ENCODE results near the gene DNAJA1.

The DNAJA1 gene

DNA sequence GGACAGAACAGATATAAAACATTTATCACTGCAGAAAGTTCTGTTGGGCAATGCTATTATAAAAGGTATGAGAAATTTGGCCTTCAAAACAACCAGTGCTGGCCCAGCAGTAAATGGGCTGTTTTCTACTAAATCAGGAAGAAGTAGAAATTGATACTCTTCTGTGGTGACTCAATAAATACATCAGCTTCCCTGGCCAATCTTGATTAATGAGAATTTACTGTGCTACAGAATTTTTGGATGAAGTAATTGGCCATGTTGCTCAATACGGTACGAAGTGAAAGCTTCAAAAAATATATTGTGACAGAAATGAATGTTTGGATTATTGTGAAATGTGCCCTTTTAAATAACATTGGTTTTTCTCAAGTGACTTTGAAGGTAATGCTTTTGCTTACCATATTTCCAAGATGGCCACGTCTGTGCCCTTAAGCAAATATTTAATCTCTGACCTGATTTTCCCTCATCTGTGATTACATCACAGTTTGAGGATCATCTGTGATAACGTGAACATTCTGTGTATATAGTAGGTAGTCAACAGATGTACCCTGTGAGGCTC, 4.2 kb downstream of the DNAJA1 start:
- DNase-seq, result no peak

DNA sequence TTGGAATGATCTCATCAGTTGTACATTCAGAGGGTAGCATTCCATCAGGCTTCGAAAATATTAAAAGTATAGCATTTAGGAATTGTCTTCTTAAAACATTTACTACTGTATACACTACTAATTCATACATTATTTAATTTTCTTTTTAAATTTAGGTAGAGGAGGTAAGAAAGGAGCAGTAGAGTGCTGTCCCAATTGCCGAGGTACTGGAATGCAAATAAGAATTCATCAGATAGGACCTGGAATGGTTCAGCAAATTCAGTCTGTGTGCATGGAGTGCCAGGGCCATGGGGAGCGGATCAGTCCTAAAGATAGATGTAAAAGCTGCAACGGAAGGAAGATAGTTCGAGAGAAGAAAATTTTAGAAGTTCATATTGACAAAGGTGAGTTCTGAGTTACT, 5.2 kb downstream of the DNAJA1 start:
- no peak for DNase-seq

DNA sequence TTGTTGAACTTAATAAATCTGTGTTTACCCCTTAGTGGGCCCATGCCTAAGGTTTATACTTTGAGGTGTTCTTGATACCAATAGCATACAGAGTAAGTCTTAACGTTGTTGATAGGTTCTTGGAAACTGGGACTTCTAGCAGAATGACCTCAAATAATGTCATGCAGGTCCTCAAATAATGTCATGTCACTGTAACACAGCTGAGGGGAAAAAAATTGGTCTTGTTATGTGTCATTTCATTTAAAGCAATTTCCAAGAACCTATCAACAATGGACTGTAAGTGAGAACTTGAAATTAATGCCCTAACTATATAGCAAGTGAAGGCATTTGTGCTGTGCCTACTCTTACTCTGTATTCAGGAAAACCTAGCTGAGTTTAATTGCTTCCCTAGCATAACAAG, 7.2 kb downstream of the DNAJA1 start:
- DNase-seq, result no peak

GRCh38 chr9:33032865-33033264, 7.8 kb downstream of the DNAJA1 start:
- DNase-seq, result no peak

- DNase-seq, result no peak
Measured at GRCh38 chr9:33040792-33041431, 15.8 kb downstream of the DNAJA1 start.

- no peak for DNase-seq
Measured at GRCh38 chr9:33041432-33042188, 16.5 kb downstream of the DNAJA1 start.

- no peak for DNase-seq
Measured at GRCh38 chr9:33042473-33042872, 17.4 kb downstream of the DNAJA1 start.

DNA sequence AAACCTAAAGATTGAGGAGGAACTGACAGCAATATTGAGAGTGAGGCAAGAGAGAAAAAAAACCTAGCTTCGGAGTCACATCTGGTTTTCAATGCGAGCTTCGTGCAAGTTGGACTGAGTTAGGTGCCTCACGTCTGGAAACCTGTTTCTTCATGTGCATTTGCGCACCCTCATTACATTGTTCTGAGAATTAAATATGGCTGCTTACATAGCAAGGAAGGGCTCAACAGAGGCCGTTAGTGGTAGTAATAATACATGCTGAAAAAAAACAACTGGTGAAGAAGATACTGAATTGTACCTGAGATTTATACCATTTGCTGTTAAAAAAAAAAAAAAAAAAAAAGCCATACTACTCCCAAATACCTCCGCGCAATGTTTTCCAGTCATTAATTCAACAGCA, 18.6 kb downstream of the DNAJA1 start:
- DNase-seq, result no peak

GRCh38 chr9:33044162-33044673, 19.1 kb downstream of the DNAJA1 start:
- DNase-seq, result peak; percentile 81

- DNase-seq, result no peak
Measured at GRCh38 chr9:33044677-33045282, 19.7 kb downstream of the DNAJA1 start.

DNA sequence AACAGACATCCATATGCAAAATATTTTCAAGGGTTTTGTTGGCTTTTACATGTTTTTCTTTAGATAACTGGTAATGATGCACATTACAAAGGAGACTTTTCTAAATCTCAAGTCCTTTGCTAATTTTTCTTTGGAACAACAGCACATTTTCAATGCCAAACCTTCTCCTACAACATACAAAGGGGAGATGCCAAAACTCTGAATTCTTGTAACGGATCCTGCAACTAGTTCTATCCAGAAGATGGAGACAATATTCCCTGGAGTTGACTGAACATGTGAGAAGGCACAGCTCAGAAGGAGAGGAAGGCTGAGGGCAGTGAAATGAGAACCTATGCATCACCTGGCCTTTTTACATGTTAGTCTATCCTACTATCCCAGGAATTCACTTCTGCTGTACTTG, 21.0 kb downstream of the DNAJA1 start:
- DNase-seq, result no peak

DNA sequence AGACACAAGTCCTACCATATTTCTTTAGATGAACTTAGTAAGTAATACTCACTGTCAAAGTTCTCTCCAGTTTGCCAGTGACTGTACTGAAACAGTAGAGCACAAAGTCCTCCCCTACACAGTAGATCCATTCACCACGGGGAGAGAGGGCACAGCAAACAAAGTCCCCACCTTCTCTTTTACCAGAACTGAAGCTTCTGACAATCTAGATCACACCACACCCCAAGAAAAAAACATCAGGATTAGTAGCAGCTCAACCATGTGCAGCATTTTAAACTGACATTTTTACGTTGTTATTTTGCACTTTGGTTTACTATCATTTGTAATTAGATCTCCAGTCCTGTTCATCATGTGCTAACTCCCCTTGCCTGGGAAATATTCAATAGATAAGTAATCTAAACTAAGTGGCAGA, 23.0 kb downstream of the DNAJA1 start:
- no peak for DNase-seq

GRCh38 chr9:33049680-33050361, 24.7 kb downstream of the DNAJA1 start:
- DNase-seq, result no peak

DNA sequence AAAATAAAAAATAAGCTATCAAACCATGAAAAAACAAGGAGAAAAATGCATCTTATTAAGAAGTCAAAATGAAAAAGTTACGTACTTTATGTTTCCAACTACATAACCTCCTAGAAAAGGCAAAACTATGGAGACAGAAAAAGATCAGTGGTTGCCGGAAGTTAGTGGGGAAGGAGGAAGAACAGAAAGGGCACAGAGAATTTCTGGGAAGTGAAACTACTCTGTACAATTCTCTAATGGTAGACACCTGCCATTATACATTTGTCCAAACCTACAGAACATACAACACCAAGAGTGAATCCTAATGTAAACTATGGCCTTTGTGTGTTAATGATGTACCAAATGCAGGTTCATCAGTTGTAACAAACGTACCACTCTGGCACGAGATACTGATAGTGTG, 26.1 kb downstream of the DNAJA1 start:
- no peak for DNase-seq

DNA sequence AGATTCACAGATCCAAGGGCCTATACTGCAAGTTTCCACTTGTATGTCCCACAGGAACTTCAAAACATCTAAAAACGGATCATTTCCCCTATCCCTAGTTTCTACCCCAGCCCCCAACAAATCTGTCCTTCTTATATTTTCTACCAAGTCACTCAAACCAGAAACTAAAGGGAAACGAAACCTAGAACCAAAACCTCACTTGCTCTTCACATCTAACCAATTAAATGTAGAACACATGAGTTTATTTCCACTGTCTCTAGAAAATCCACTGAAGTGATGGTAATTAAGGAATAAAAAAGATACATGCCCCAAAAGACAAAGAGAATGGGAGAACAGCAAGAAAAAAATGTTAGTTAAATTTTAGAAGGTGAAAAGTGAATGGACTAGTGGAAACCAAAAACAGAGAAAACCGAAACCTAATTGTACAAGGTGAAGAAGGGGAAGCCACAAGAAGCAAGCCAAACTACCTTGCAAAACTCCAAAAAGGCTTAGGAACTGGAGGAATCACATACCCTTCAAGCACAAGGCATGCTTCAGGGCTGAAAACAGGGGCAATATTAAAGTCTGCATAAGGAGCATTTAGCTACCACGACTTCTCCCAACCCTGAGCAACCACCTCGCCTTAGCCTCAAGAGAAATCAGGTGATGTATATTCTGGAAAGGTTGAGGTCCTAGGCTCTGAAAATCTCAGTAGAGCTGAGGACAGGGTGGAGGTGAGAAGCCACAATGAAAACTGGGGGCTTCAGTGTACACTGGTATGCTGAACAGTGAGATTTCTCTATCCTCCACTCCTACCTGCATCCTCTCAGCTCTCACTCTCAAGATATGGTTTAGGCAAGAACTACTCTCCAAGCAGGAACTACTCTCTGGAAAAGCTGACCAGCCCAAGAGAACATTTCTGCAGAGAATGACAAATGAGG, 40.3 kb downstream of the DNAJA1 start:
- no peak for DNase-seq

DNA sequence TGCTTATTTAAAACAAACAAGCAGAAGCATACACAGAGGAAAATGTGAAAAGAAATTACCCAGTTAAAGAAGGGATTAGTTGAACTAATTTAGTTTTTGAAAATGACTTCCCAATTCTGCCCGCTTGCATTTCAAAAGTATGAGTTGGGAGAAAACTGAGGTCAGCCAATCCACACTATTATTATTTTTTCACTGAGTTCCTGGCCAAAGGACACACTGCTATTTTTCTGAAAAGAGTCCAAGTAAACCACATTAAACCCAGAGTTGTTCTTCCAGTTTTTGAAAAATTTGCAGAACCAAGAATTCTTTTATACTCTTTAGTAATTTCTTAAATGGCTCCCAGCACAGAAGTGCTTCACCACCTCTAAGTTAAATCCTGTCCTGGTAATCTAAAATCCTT, 43.9 kb downstream of the DNAJA1 start:
- no peak for DNase-seq

DNA sequence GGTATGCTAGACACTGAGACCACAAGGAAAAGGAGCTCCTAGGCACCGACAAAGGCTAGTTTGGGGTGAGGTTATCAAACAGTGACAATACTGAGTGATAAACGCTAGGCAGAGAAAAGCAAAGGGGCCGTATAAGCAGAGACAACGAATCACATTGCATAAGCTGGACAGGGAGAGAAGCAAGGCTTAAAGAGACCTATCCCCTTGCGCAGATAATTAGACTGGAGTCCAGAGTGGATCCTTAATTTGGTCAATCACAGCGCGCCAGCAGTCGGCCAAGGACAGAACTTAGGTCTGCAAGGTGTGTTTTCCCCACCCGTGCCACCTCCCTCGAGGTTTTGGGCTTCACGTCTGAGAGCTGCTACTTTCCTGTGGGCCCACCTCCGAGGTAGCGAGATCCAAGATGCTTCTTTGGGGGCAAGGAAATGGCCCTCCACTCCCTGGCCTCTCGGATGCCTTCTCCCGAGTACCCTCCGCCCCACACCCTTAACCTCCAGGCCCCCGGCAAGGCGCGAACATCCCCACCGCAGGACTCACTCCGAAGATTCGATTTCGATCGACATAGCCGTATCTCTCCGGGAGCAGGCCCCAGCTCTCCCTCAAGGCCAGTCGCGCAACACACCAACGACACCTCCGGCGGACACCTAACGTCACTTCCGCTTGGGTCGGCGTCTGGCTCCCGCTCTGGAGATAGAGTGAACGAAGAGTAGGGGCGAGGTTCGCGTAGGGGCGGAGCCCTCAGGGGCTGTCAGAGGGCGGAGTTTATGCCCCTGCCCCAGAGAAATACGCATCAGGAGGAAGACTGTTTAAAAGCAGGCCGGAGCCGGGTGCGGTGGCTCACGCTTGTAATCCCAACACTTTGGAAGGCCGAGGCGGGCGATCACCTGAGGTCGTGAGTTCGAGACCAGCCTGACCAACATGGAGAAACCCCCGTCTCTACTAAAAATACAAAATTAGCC, 51.3 kb downstream of the DNAJA1 start, which contains the start of gene SMU1:
TSS of gene SMU1 (minus strand) at position 629 of the 959 bp plus-strand sequence. CDS start at position 563, 66 bp downstream.
- peak; percentile 96 for DNase-seq

DNA sequence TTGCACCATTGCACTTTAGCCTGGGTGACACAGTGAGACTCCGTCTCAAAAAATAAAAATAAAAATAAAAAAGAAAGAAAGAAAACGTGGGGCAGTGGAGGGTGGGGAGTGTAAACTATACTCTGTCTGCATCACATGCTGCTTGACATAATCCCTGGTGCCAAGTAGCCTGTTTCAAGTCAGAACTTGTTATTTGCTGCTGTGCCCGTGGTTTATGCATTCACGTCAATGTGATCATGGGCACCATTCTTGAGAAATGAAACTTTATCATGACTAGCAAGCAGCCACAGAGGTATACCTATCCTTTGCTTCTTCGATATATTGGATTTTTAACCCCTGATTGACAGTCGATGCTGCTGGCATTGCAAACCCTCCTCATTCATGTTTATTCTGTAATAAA, 55.5 kb downstream of the DNAJA1 start:
- no peak for DNase-seq

DNA sequence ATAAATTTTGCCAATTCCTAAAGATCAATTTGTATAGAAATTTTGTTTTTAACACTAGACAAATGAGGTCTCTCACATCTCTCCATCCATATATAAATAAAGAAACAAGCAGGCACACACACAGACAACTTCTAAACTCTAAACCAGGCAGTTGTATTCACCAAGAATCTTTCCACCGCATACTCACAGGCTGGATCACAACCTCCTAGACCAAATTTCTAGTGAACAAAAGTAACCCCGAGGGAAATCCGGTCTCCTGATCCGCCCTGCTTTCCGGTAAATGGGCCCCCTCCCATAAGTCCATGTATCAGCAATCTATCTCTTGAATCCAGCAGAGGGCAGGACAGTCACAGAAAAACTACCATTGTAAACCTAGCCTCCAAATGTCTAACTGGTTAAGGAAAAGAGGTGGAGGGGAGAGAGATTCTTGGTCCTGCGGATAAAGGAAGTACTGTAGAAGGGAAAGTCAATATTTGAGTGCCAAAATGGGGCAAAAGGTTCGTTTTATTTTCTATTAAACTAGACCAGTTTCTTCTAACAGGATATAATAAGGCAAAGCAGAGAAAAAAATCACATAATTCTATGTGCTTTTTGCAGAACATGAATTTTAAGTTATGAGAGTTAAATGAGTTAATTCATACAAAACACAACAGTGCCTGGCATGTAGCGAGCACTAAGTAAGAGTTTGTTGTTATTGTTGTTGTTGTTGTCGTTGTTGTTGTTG, 56.2 kb downstream of the DNAJA1 start:
- DNase-seq, result peak; percentile 85

DNA sequence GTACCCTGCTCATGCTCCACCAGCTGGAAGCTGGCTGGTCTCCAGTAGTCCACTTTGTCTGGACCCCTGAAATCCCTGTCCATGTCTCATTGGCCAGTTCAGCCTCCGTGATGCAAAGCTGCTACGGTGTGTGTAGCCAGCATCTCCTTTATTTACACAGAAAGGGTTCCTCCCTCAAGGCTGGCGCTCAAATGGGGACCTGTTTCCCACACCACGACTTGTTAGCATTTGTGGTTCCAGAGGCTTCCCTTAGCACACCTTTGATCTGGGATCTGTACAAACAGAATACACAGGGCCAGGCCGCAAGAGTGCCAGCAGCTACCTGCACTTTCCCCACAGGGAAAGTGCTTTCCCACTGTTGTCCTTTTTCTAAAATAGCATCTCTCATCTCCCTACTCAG, 57.1 kb downstream of the DNAJA1 start:
- DNase-seq, result no peak
